Activated B cell treated with CpG ODN at 0.5 μM for 24 hours (primary cell): ENCODE measurements around the gene F2RL2. TPM values are rescaled to one million over a fixed set of nuclear protein-coding genes. Genes with fewer than 3 reads are reported as not detected.
"Not testable (repeated sequence)": the region's sequence is repeated elsewhere in the genome, so short reads cannot be mapped to it uniquely, and the experiment has no call there.

Experiments
- ATAC-seq: fragments of 200-7000 bp; cut with Tn5 transposase; one replicate; pipeline ENCODE4 v1.10.0; 2021; ENCODE audit warnings: low read depth, mild to moderate bottlenecking, moderate library complexity
- CTCF ChIA-PET: fragments of 350-600 bp; sonication (Branson Sonifier 250); formaldehyde crosslinking; loops from one replicate; lab custom pipeline; 2021; ENCODE audit warnings: antibody characterized with exemption; lab: Charles Lee
- POLR2A ChIA-PET: fragments of 350-600 bp; sonication (Branson Sonifier 250); formaldehyde crosslinking; loops from one replicate; lab custom pipeline; 2021; ENCODE audit warnings: antibody characterized with exemption; lab: Charles Lee
- DNase-seq: peaks from one replicate; pipeline ENCODE4 v3.0.0; 2022
- H3K27ac Mint-ChIP-seq: one replicate; pipeline ENCODE4 v1.8.0; 2020; ENCODE audit warnings: mixed read lengths
- H3K27me3 Mint-ChIP-seq: one replicate; pipeline ENCODE4 v1.8.0; 2021; ENCODE audit warnings: mixed read lengths
- H3K36me3 Mint-ChIP-seq: one replicate; pipeline ENCODE4 v1.8.0; 2021; ENCODE audit warnings: low read depth, mixed read lengths
- H3K4me1 Mint-ChIP-seq: one replicate; pipeline ENCODE4 v1.8.0; 2021; ENCODE audit warnings: mixed read lengths
- H3K4me3 Mint-ChIP-seq: one replicate; pipeline ENCODE4 v1.8.0; 2020; ENCODE audit warnings: mild to moderate bottlenecking, mixed read lengths
- H3K9me3 Mint-ChIP-seq: one replicate; pipeline ENCODE4 v1.8.0; 2020; ENCODE audit warnings: mixed read lengths
- intact Hi-C: fragments of 100-400 bp; cut with micrococcal nuclease; formaldehyde crosslinking; loops from one replicate; pipeline ENCODE4 v1.15.1; 2024
- total RNA-seq: library from RNA; stranded (reverse); gene quantifications from 2 replicates; pipeline ENCODE4 v1.2.3, GENCODE V29; 2022
- TF ChIP-seq, protein P1 (sequence below): fragments of 200-600 bp; IDR thresholded peaks from one replicate; pipeline ENCODE4 v1.8.0; 2022; ENCODE audit warnings: antibody characterized with exemption, mild to moderate bottlenecking

F2RL2 gene
- total RNA-seq, 1 donor from 2014 or later = not detected

DNA sequence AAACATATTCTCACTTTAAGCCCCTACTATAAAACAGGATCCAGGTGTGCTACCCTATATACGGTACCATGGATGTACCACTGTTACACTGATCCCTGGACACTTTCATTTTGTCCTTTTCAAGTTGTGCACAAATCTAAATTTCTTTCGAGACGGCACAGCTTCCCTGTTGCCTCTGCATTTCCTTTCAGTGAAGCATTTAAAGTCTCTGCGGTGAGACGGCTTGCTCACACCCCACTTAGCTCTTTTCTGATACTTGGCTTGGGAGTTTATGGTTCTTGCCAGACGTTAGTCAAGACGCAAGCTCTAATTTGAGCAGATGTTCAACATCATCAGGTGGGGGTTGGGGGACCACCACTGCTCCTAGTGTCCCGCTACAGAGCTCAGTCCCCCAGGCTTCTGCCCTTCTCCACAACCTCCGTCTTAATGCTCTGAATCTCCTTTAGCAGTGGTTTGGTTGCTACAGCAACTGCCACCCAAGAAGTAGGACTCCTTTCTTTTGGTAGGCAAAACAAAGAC, 15.8 kb downstream of the F2RL2 start:
- Mint-ChIP-seq H3K27ac (no peak overlapping the region), H3K27me3 (no peaks in the 10 kb centered on the region), H3K4me1 (peaks cover 8% of the 10 kb centered on the region), H3K4me3 (no peak overlapping the region), H3K9me3 (no peaks in the 10 kb centered on the region), H3K36me3 (peaks cover 8% of the 10 kb centered on the region)
- ChIA-PET POLR2A (no interaction called here), CTCF (interaction anchor here (2.3 kb wide), 1 partner anchor 167 kb away, joined by 9 read pairs; no protein-coding TSS in a partner anchor)
- TF ChIP-seq, protein P1, sequence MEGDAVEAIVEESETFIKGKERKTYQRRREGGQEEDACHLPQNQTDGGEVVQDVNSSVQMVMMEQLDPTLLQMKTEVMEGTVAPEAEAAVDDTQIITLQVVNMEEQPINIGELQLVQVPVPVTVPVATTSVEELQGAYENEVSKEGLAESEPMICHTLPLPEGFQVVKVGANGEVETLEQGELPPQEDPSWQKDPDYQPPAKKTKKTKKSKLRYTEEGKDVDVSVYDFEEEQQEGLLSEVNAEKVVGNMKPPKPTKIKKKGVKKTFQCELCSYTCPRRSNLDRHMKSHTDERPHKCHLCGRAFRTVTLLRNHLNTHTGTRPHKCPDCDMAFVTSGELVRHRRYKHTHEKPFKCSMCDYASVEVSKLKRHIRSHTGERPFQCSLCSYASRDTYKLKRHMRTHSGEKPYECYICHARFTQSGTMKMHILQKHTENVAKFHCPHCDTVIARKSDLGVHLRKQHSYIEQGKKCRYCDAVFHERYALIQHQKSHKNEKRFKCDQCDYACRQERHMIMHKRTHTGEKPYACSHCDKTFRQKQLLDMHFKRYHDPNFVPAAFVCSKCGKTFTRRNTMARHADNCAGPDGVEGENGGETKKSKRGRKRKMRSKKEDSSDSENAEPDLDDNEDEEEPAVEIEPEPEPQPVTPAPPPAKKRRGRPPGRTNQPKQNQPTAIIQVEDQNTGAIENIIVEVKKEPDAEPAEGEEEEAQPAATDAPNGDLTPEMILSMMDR = no peak
- DNase-seq = no peak
- intact Hi-C loops = no loop called here
- ATAC-seq = no peak

DNA sequence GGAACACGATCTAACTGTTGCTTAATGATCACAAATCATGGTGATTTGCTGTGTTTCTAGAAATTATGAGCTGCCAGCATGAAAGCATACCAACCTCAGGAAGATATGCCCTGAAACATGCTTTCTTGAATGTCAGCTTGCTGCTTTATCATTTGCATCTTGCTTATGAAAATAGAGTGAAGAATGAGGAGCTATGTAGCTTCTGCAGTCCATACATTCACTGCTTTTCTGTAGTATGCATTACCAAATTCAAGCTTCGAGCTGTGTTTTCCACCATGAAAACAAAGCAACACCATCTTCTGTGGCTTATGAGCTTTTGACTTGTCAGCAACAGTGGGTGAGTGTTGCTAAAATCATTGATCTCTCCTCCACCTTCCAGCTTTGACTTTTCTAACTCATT, 16.5 kb downstream of the F2RL2 start:
- TF ChIP-seq, protein P1 = no peak
- ChIA-PET CTCF (interaction anchor here (0.6 to 2.3 kb wide), 2 partner anchors 138 to 168 kb away, joined by 3 to 9 read pairs; no protein-coding TSS in a partner anchor), POLR2A (no interaction called here)
- H3K4me1 Mint-ChIP-seq = peaks cover 8% of the 10 kb centered on the region
- H3K27me3 Mint-ChIP-seq = no peaks in the 10 kb centered on the region
- H3K4me3 Mint-ChIP-seq = no peak overlapping the region
- H3K27ac Mint-ChIP-seq = no peak overlapping the region
- H3K9me3 Mint-ChIP-seq = no peaks in the 10 kb centered on the region
- intact Hi-C loops = no loop called here
- H3K36me3 Mint-ChIP-seq = peaks cover 8% of the 10 kb centered on the region
- no peak for DNase-seq
- ATAC-seq = no peak

DNA sequence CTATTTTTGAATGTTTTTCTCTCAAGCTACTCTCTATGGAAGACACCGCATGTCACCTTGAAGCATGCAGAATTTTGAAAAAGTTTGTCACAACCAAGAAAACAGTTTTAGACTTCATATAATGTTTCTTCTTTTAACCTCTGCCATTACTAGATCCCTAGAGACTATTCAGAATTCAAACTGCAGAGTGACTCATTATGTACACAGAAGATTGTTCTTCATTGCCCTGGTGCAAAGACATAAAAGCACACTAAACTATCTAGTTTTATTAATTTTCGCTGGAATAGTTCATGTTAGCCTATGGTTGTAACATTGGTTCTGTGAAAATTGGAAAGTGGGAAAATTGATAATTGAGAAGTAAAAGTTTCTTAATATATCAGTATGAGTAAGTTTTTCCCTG, 18.4 kb downstream of the F2RL2 start:
- Mint-ChIP-seq H3K4me1 (peaks cover 8% of the 10 kb centered on the region), H3K4me3 (no peak overlapping the region), H3K27me3 (no peaks in the 10 kb centered on the region), H3K36me3 (peaks cover 8% of the 10 kb centered on the region), H3K27ac (no peak overlapping the region), H3K9me3 (no peaks in the 10 kb centered on the region)
- TF ChIP-seq, protein P1 = no peak
- CTCF ChIA-PET = interaction anchor here (1.3 kb wide), 1 partner anchor 170 kb away, joined by 5 read pairs; no protein-coding TSS in a partner anchor
- ATAC-seq (no peak), DNase-seq (no peak)
- POLR2A ChIA-PET = no interaction called here
- intact Hi-C loops = loop anchor here (5.0 kb wide), 1 partner anchor 887 kb away; the partner anchor contains the start of gene WDR41

DNA sequence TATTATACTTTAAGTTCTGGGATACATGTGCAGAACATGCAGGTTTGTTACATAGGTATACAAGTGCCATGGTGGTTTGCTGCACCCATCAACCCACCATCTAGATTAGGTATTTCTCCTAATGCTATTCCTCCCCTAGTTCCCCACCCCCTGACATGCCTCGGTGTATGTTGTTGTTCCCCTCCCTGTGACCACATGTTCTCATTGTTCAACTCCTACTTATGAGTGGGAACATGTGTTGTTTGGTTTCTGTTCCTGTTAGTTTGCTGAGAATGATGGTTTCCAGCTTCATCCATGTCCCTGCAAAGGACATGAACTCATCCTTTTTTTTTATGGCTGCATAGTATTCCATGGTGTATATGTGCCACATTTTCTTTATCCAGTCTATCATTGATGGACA, 19.2 kb downstream of the F2RL2 start:
- H3K4me3 Mint-ChIP-seq, H3K36me3 Mint-ChIP-seq, H3K9me3 Mint-ChIP-seq, H3K27me3 Mint-ChIP-seq, POLR2A ChIA-PET, DNase-seq, H3K27ac Mint-ChIP-seq, ATAC-seq, H3K4me1 Mint-ChIP-seq: not testable (repeated sequence)
- CTCF ChIA-PET = interaction anchor here (1.3 kb wide), 1 partner anchor 170 kb away, joined by 5 read pairs; no protein-coding TSS in a partner anchor
- intact Hi-C loops = loop anchor here (5.0 kb wide), 1 partner anchor 888 kb away; the partner anchor contains the start of gene WDR41

DNA sequence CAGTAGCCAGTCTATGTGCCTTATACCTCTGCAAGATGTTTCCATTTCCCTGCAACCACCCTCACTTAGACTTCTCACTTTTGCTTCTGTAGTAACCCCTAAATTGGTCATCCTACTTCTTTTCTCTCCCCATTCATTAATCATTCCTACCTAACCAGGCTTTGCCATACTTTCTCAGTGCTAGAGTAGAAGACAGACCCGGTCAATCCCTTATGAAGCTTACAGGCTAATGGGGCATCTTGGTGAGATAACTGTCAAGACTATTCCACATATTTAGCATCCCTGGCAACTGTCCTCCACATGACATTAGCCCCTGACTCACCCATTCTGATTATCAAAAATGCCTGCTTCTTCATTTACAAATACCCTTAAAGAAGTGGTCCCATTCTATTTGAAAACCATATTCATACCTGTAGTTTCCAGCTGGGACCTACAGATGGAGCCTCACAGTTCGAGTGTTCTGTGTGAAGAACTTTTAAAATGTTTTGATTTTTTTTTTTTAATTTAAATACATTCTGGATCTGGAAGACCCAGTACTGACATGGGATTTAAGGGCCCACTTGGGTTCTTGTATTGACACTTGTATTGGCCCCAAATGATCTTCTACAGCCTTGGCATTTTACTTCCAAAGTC, 21.0 kb downstream of the F2RL2 start:
- TF ChIP-seq, protein P1 = no peak
- POLR2A ChIA-PET = no interaction called here
- H3K36me3 Mint-ChIP-seq = peaks cover 8% of the 10 kb centered on the region
- H3K4me1 Mint-ChIP-seq = no peaks in the 10 kb centered on the region
- no peak for DNase-seq
- intact Hi-C loops = loop anchor here (5.0 kb wide), 1 partner anchor 890 kb away; the partner anchor contains the start of gene WDR41
- H3K27ac Mint-ChIP-seq = no peak overlapping the region
- no peak overlapping the region for H3K4me3 Mint-ChIP-seq
- ATAC-seq = no peak
- H3K27me3 Mint-ChIP-seq = no peaks in the 10 kb centered on the region
- CTCF ChIA-PET = interaction anchor here (0.7 to 4.5 kb wide), 9 partner anchors 9 to 475 kb away, joined by 3 to 62 read pairs (median 3); partner anchors contain the start of gene AGGF1
- H3K9me3 Mint-ChIP-seq = no peaks in the 10 kb centered on the region
